LNCaP clone FGC (cell line): Measurements from ENCODE around the gene SLC19A3.

ENCODE experiments used
- DNase-seq: peaks from one replicate; pipeline ENCODE4 v3.0.0-alpha.2; 2011; ENCODE audit warnings: low read depth
- H3K4me3 ChIP-seq: 2 replicates; pipeline ENCODE4 v1.5.1; 2011; ENCODE audit warnings: mild to moderate bottlenecking, low read depth, low read length, control low read depth
- CTCF ChIP-seq: IDR thresholded peaks from 2 replicates; pipeline ENCODE4 v1.5.1; 2012; ENCODE audit warnings: mild to moderate bottlenecking; ENCODE audit not compliant: control insufficient read depth, insufficient read depth; ENCODE audit errors: extremely low read depth

Gene SLC19A3

GRCh38 chr2:227655454-227655853, 62.4 kb downstream of the SLC19A3 start:
- no peak overlapping the region for H3K4me3 ChIP-seq
- no peak for TF ChIP-seq CTCF
- DNase-seq, result no peak

- no peak overlapping the region for H3K4me3 ChIP-seq
- DNase-seq, result no peak
- no peak for TF ChIP-seq CTCF
Measured at GRCh38 chr2:227654426-227654825, 63.4 kb downstream of the SLC19A3 start.

DNA sequence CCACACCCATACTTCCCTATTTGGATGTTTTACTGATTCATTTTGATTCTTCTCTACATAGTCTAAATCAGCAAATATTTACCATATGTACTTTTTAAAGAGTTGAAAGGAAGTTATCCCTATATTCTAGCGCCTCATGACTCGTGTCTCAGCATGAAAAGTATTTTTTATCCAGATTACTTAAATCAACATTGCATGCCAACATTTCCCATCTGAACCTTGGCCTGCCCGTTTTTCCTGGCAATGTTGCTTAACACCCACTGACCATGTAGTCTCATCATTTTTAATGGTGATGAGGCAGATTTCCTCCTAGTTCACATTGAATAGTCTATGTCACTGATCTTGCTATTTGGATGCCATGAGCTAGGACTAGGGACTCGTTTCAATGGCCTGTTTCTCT, 64.4 kb downstream of the SLC19A3 start:
- H3K4me3 ChIP-seq, result no peak overlapping the region
- DNase-seq, result no peak
- TF ChIP-seq CTCF, result no peak

GRCh38 chr2:227643990-227644551, 73.8 kb downstream of the SLC19A3 start:
- no peak for TF ChIP-seq CTCF
- DNase-seq, result no peak
- no peak overlapping the region for H3K4me3 ChIP-seq

GRCh38 chr2:227642656-227643055, 75.2 kb downstream of the SLC19A3 start:
- no peak for TF ChIP-seq CTCF
- no peak overlapping the region for H3K4me3 ChIP-seq
- DNase-seq, result no peak

DNA sequence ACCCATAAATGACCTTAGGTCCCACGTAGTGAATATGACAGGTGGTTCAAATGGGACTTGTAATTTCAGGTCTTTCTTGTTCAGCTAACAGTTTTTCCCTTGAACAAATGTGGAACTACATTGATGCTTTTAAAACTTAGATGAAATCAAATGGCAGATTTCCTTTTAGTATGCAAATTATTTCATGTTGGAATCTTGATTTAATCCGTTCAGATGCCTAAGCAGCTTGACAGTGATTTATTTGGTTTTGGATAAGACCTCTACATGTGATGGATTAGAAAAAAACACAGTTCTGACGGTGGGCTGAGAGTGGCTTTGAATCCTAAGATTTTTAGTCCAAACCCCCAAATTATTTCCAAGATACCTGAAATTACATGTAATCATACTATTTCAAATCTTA, 83.6 kb downstream of the SLC19A3 start:
- TF ChIP-seq CTCF, result no peak
- DNase-seq, result no peak

More for the DNA sequence above, 83.6 kb downstream of the SLC19A3 start:
- H3K4me3 ChIP-seq, result no peak overlapping the region
